Suppressor macrophage (primary cell): ENCODE measurements around the gene ZBTB21.

Experiments used
- DNase-seq, 4 experiments: peaks; one replicate each; pipeline ENCODE4 v3.0.0-alpha.2; 2020 to 2022

The ZBTB21 gene

DNA sequence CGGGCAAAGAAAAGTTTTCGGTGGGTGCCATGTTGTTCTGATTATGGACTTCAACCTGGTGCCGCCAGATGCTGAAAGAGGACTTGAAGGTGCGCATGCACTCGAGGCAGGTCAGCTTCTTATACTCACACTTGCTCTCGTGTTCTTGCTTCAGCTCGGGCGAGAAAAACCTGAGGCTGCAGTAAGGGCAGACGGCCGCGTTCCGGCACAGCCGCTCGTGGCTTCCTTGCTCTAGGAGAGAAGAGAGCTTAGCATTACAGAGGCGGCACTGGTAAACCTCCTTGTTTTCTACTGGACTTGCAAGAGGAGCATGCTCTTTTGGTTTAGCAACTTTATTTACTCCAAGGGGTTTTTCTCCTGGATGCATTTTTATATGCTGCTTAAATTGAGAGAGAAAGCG is 18.5 kb downstream of the ZBTB21 start:
- DNase-seq: no peak

DNA sequence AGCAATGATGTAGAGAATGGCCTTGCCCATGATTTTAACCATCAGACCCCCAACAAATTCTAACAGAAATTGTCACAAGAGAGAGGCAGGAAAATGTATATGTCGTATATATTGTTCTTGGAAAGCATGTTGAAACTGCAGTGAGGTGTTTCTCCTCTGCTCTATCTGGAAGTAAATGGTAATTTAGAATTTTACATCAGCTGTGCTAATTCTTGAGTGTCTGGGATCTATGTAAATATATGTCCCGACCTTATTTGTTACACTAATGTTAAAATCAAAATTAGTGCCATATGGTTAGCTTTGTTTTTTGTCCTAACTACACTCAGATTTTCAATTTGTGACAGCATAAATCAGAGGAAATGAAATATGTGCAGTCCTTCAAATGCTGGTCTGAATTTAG is 20.5 kb downstream of the ZBTB21 start:
- DNase-seq: no peak

DNA sequence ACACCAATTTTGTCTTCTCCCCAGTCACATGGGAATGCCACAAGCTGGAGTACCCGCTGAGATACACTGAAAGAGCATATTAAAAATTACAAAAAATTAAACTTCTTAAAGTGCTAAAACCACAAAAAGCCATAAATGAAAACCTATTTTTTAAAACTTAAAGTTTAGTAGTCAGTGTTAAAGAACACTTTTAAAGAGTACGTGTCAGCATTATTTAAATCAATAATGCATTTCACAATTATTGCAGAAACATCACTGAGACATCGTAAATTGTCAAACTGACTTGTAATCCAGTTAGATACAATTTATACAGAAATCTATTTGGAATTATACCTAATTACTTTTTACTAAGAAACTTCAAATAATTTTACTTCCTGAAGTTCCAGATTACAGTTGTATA is 22.9 kb downstream of the ZBTB21 start:
- no peak for DNase-seq

DNA sequence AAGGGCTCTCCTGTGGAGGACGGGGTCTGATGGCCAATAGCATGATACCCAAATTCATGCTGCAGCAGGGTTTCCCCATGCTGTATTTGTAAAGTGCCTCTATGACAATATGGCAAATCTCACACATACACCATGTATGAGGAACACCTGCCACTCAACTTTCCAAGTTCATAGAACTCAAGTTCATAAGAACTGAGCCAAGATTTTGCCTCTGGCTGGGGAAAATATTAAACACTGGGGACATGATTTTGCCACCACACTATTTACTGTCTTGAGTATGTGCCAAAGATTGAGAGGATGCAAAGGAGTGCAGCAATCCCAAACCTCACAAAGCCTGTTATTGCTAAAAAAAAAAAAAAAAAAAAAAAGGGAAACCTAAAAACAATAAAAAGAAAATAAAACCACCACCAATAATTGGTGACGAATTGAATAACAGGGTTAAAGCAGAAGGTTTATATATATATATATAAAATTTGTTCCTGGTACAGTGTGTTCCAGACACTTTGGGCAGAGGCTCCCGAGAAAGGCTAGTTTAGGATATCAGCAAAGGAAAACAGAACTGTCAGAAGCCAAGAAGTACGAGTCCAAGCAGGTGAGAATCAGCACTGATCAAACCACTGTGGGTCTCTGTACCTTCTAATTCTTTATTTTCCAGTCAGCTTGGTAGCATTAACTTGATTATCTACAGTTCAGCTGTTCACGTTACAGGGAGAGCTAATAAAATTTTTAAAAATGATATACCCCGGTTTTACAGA is 24.3 kb downstream of the ZBTB21 start:
- no peak for DNase-seq

DNA sequence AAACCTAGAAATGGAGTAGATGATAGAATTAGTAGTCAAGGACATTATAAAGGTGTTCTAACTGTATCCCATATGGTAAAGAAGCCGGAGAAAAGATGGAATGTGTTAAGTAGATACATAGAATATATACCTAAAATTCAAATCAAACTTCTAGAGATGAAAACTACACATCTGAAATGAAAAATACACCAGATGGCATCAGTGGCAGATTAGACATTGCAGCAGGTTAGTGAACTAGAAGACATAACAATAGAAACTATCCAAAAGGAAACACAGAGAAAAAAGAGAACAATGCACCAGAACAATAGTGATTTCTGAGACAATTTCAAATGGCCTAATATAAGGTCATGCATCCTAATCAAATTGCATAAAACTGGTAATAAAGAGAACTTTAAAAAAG is 26.9 kb downstream of the ZBTB21 start:
- DNase-seq: no peak

DNA sequence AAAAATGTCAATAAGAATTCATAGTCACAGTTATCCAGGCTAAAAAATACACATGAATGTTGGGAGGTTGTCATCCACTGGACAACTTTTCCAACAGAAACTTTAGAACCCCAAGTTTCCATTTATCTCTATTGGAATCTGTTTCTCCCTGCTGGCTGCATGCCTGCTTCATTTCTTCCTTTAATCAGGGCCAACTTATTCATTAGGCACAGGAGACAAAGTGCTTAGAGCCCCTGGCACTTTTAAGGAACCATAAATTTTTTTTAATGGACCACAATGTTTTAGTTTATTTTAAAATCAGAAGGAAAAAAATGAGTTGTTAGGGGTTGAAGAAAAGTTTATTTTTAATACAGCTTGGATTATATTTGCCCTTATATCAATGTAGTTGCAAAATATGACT is 29.6 kb downstream of the ZBTB21 start:
- DNase-seq: no peak

DNA sequence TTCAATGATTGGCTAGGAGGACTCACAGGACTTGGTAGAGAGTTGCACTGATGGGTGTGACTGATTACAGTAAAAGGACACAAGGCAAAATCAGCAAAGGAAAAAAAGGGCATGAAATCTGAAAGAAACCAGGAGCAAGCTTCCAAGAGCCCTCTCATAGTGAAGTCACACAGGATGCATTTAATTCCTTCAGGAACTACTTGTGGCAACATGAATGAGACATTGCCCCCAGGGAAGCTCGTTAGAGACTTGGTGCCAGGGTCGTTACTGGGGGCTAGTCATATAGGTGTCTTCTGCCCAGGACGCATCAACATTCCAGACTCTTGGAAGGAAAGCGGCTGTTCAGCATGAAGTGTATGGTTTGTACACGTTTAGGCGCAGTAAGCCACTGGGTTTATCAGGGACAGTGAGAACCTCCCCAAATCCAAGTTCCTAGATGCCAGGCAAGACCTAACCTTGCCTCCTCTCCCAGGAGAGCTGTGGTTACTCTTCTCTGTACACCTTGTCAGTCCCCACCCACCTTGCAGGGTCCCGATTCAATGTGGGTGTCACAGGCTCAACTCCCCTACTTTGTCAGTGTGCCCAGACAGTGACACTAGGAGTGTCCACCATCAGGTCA is 30.3 kb downstream of the ZBTB21 start:
- DNase-seq: no peak

DNA sequence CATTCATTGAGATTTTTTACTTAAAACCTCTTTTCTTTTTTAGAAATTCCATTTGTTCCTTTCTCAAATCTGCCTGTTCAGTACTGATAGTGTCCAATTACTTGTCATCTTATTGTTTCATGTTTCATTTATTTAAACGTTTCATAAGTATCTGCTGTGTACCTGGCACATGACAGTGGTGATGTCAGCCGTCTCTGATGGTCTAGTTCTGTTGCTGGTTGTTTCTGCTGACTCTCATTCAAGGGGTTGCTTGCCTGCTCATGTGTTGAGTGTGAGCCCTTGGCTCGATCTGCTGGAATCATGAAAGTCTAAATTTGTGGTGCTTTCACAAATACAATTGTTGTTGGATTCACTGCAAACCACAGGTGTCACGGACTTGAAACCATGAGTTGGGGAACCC is 30.8 kb downstream of the ZBTB21 start:
- DNase-seq: no peak

DNA sequence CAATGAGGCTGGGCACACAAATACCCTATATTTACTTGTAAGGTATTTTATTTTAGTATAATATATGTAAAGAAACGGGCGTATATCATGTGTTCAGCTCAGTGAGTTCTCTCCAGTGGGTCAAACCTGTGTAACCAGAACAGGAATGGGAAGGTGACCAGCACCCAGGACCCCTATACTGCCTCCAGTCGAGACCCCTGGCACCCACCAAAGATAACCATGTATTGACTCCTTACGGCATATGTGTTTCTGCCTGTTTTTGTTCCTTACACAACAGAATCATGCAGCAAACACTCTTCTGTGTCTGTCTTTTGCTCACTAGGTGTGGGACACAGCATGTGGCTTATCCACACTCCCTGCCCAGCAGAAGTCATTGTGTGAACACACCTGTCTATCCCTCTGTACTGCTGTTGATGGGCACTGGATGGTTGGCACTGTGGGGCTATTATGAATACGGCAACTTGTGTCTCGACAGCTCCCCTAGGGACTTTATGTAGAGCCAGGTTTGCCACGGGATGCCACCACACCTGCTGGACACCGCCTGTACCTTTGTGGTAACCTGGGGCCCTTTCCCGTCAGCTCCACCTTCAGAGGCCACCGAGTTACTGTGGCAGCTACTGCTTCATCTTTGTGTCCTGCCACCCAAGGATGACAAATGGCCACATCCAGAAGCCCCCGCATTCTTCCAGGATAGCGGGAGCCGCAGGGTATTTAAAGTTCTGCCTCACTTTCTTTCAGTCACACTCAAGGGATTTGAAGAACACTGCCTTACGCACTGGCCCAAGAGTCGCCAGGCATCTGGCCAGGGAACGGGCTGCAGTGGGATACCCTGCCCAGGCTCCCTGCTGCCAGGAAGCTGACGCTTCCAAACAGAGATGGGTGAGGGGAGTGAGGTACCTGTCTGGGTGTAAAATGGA is 32.9 kb downstream of the ZBTB21 start:
- no peak for DNase-seq

DNA sequence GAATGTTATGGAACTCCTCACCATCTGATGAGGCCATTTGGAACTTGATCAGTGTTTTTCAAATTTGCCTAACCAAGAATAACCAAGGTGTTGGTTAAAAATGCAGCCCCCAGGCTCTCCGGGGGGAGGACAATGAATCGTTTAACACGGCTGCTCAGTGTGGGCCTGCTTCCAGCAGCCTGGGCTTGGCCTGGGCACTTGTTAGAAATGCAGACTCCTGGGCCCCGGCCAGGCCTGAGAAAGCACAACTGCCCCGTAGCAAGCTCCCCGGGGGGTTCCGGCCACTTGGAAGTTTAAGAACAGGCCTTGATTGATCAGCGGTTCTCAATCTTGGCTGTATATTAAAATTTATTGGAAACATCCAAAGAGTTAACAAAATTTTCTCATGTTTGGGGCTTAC is 33.5 kb downstream of the ZBTB21 start:
- DNase-seq: no peak

DNA sequence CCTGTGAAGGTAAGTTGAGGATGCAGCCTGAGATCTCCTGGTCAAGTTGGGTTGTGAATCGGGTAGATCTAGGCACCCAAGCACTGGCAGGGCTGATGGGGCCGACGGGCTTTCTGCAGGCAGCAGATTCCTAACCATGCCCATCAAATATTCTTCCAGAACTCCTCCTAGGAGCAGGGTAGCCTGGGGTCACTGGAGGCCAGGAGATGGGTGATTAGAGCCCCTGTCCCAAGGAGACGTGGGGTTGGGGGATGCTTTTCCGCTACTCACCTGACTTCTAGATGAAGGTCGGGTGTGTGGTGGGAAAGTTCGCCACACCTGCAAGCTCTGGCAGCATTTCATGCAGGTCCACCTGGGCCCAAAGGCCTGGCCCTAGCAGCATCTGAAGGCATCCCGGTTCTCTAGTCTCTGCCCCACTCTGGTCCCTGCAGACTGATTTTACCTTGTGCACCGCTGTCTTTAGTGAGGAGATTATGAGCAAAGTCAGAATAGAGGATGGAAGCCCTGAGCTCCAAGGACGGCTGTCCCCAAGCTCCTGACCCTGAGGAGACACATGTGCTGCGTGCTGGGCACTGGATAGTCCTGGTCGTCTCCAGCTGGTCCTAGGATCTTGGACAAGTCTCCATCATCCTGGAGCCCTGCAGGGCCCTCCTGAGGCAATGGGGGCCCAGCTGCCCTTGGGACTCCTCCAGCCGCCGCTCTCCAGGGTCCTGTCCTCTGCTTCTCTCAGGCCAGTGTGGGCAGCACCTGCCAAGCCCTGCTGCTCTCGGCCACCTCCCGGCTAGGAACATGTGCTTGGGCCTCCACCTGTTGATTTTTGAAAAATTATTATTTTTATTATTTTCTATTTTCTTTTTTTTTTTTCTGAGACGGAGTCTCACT is 34.5 kb downstream of the ZBTB21 start:
- no peak for DNase-seq

DNA sequence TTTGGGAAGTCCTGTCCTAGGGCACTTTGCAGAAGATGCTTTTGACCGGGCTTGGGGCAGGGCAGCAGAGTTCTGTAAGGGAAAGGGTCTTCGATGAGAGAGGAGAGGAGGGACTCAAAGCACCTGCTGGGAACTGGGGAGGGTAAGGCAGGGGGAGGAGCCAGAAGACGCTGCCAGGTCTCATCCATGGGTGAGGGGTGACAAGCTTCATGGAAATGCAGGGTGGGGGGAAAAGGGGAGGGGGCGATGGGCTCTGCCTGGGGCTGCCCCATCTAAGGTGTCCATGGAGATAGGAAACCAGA is 35.5 kb downstream of the ZBTB21 start:
- DNase-seq: no peak

DNA sequence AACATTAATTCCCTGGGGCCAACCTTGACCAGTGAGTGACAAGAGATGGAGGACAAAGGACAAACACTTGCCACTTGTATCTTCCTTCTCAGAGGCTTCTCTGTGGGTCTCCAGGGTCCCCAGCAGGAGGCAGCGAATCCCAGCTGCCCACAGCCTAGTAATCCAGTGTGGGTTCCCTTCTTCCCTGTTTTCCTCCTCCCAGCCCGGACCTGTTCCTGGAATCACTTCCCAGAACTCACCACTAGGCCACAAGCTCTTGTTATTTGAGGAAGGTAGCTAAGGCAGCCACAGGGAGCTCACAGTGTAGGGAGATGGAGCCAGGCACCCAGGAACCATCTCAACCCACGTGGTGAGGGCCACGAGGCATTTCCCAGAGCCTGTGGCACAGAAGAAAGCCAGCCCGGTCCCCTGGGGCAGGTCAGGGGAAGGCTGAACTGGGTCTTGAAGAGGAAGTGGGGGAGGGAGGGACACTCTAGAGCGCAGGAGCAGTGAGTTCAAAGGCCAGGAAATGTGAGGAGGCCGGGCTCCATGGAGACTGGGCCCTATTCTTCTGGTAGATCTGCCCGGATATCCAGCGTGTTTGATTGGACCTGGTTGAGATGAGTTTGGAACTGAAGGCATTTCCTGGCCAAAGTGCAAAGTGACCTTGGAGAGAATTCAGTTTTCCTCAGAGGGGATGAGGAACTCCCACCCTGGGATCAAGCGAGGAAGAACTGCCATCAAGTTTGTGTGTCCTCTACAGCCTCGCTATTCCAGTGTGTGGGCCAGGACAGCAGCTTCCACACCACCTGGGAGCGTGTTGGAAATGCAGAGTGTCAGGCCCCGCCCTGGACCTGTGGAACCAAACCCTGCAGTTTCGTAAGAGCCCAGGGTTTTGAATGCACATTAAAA is 36.1 kb downstream of the ZBTB21 start:
- DNase-seq: peak; percentile 36 to 74 (median 66)

DNA sequence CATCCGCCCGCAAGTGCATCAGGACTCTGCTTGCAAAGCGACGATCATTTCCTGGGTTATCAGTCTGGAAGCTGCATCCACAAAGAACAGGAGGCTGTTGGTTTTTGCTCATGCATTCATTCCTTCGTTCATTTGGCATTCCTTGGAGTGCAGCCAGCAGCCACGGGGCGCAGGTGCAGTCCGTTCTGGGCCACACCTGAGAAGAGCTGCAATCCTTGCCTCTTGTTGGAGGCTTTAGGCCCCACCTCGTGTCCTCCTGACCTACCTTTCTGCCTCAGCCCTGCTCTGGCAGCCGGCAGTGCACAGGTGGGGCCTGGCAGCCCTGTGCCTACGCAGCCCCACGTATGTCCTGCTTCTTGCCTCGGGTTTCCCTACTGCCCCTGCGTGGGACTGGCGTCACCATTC is 36.7 kb downstream of the ZBTB21 start:
- DNase-seq: no peak

DNA sequence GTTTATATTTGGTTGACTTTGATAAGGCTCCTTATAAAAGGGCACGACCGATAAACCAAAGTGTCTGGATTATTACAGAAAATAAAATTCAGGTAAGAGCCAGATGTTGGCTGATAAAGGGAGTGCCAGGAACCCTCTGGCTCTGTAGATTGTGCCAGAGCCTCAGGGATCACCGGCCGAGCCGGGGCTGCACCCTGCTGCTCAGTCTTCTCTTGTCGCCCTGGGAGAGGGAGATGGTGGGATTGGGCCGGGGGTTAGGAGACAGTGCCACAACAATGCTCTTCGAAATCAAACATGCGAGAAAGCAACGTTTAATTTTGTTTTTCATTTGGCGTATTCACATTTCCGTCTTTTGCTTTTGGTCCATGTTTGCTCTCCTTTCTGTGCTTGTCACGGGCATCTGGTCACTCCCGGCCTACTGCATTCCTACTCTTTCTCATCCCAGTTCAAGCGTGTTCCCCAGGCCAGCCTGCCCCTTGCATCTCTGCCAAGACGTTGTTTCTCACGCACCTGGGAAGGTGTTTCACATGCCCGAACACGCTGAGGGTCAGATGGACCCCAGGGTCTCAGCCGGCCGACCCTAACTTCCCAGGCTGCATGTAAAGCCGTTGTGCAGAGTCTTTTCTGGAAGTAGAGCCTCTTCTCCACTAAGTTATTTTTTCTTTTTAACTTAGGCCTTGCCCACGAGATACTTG is 37.5 kb downstream of the ZBTB21 start:
- DNase-seq: no peak

DNA sequence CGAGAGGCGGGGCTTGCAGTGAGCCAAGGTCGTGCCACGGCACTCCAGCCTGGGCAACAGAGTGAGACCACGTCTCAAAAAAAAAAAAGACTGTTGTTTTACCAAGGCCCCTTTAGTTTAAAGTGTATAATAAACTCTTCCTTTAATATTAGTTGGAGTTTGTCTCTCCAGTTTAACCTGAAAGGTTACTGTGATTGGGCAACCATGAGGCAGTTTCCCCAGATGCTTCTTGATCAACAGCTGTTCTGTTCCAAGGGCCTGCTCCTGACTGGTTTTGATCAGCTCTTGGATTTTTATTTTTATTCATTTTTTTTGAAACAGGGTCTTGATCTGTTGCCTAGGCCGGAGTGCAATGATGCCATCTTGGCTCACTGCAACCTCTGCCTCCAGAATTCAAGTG is 38.3 kb downstream of the ZBTB21 start:
- no peak for DNase-seq

DNA sequence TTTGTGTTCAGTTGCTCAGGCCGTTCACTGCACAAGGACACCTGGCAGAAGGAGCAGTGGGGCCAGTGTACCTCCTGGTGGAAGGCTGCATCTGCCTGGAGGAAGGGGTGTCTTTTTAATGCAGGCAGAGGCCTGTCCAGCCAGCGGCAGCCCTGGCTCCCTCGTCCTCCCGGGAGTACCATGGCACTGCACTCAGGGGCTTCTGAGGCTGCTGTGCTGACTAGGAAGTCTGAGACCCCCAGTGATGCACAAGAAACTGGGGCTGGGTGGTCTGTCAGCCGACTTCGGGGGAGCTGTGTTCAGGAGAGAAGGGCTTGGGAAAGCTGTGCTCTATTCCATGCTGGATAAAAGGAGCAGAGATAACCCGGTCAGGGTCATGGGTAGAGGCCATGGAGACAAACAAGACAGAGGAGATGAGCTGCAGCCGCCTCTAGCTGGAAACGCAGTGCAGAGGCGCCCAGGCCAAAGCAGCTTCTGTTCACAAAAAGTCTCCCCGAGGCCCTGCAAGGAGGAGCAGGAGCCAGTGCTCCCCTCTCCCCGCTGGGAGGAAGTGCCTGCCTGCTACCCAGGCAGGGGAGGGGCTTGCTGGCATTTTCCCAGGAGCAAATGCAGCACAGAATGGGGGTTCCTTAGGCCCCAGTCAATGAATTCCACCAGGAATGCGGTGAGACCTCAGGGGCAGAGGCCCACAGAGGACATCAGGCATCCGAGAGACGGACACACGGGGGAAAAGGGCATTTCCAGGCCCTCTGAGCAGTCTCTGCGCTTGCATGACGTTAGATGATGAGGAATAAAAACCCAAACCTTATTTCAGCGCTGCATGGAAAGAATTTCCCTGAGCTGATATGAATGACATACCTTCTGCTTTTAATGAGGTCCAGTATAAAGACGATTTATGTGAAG is 39.2 kb downstream of the ZBTB21 start:
- DNase-seq: no peak

DNA sequence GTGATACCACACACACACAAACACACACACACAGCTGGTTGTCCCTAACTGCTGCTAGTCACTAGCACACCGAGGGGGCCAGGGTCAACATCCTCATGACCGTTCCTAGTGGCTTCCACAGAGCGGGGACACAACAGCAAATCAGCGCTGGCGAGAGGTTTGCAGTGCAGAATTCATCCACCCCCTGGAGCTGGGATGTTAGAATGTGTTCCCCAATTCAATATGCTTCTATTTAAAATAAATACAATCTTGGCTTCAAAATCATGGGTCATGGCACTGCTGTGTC is 40.1 kb downstream of the ZBTB21 start:
- no peak for DNase-seq

DNA sequence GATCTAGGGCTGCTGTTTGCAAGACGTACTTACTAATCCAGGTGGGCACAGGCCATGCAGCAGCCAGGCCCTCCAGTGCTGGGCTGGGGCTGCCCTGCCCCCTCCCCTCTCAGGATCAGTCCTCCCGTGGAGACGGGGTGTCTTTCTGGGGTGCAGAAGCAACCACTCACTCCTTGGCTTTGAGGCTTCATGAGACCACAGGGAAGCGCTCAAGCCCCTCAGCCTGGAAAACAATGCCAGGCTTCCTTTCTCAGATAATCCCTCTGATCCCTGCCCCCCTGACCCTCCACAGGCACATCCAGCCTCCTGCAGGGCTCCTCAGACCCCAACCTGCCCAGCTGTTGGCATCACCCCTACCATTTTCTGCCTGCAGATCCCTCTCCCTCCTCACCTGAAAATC is 42.5 kb downstream of the ZBTB21 start:
- no peak for DNase-seq
